ENCODE measurements around the gene IER2. TPM values are rescaled to one million over a fixed set of nuclear protein-coding genes. Genes with fewer than 3 reads are reported as not detected.

The IER2 gene
- total RNA-seq, 2 donors from 2014 or later: 83.4 to 116 TPM

DNA sequence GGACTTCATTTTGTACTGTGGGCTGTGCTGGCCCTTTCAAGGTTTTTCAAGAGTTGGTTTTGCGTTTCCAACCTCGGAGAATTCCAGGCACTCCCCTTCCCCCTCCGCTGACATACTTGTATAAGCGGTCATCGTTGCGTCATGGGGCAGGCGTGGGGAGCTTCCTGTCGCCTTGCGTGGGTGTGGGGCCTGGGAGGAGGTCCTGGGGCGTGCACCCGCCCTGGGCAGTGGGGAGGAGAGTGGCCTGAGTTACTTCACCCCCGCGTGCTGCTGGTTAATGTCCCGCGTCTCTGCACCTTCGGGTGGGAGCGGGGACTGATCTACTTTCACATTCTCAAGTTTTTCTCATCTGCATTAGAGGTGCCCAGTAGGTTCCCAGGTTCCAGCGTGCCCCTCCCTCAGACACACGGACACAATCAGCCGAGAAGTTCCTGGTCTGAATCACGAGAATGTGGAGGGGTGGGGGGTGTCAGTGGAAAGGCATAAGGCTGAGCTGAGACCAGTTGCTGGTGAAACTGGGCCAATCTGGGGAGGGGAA is 4.1 kb downstream of the IER2 start:
- Histone ChIP-seq H3K9me3 (no peaks in the 10 kb centered on the region), H3K36me3 (no peaks in the 10 kb centered on the region), H3K27me3 (no peaks in the 10 kb centered on the region), H3K9ac (ENCODE audit: low read depth in 2 of 2, low read length in 2 of 2) (peak overlapping the region; percentile 98 to 100), H3K27ac (peak overlapping the region; percentile 98), H3K4me3 (peak overlapping the region; percentile 79), H3K4me1 (peaks cover 9% of the 10 kb centered on the region)
- intact Hi-C loops (cut with DNase I): no loop called here
- DNase-seq: peak; percentile 93
- TF ChIP-seq, protein P1, sequence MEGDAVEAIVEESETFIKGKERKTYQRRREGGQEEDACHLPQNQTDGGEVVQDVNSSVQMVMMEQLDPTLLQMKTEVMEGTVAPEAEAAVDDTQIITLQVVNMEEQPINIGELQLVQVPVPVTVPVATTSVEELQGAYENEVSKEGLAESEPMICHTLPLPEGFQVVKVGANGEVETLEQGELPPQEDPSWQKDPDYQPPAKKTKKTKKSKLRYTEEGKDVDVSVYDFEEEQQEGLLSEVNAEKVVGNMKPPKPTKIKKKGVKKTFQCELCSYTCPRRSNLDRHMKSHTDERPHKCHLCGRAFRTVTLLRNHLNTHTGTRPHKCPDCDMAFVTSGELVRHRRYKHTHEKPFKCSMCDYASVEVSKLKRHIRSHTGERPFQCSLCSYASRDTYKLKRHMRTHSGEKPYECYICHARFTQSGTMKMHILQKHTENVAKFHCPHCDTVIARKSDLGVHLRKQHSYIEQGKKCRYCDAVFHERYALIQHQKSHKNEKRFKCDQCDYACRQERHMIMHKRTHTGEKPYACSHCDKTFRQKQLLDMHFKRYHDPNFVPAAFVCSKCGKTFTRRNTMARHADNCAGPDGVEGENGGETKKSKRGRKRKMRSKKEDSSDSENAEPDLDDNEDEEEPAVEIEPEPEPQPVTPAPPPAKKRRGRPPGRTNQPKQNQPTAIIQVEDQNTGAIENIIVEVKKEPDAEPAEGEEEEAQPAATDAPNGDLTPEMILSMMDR (IDR thresholded peaks at IDR 0.05): no peak

DNA sequence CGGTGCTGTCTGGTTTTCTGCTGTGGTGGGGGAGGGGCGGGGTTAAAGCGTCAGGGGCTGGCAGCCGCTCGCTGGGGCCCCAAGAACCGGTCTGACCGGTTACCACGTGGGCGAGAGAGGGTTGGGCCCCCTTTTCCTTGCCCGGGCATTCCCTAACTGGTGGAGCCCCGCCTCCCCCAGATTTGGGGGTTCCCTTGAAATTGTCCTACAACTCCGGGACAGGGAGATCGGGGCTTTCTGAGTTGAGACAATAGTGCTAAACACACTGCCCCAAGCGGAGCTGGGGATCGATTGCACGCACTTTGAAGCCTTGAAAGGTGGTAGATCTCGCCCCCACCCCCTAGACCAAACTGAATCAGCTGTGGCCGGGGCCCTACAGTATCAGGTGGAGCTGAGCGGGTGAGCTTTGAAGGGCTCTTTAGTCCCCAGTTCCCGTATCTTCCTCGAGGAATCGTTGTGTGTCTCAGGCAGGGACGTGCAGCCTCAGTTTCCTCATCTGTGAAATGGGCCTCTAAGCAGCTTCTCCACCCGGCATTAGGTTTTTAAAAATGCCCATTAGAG is 4.8 kb downstream of the IER2 start:
- DNase-seq: peak; percentile 97
- intact Hi-C loops (cut with DNase I): no loop called here

DNA sequence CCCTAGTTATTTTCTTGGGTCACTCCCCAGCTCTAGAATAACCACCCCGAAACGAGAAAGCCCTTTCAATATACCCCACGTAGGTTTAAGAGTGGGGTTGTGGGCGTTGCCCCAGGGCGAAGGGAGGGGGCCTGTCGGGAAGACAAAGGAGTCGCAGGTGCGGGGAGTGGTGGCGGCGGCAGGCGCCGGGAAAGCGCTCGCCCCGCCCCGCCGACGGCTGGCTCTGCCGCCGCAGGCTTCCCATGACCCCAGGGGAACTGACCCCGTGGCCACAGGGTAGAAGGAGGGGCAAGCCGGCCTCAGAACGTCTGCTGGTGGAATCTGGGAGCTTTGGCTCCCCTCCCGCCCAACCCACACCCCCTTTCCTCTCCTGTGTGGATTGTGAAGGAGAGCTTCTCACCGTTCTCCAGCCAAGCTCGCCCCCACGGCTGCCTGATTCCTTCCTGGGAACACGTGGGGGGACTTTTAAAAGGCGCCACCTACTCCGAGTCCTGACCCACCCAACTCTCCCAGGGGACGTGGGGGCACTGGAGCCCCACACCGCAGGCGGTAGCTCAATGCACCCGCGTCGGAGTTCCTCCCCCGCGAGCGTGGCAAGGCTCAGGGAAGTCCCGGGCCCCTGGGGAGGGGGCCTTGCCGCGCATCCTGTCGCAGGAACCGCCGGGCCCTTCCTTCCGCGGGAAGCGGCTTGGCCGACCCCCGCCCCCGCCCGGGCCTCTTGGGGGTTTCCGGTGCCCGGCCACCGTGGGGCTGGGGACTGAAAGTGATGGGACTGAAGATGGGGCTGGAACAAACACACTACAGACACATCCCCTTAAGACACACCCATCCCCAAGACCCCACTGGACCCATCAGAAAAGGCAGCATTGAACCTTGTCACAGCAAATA is 5.5 kb downstream of the IER2 start:
- no peaks in the 10 kb centered on the region for H3K27me3 ChIP-seq
- TF ChIP-seq, protein P1 (IDR thresholded peaks at IDR 0.05): no peak
- intact Hi-C loops (cut with DNase I): no loop called here
- H3K9ac ChIP-seq (ENCODE audit: low read depth in 2 of 2, low read length in 2 of 2): peak overlapping the region; percentile 78 to 100
- H3K4me3 ChIP-seq: peak overlapping the region; percentile 79
- DNase-seq: peak; percentile 86
- H3K36me3 ChIP-seq: no peaks in the 10 kb centered on the region
- H3K9me3 ChIP-seq: no peaks in the 10 kb centered on the region
- H3K27ac ChIP-seq: peak overlapping the region; percentile 98
- H3K4me1 ChIP-seq: peaks cover 9% of the 10 kb centered on the region

More for the DNA sequence above, 4.8 kb downstream of the IER2 start:
- Histone ChIP-seq H3K36me3 (no peaks in the 10 kb centered on the region), H3K27me3 (no peaks in the 10 kb centered on the region), H3K9ac (ENCODE audit: low read depth in 2 of 2, low read length in 2 of 2) (peak overlapping the region; percentile 73 to 100), H3K4me1 (peaks cover 9% of the 10 kb centered on the region), H3K4me3 (peak overlapping the region; percentile 79), H3K27ac (peak overlapping the region; percentile 98), H3K9me3 (no peaks in the 10 kb centered on the region)
- TF ChIP-seq, protein P1 (IDR thresholded peaks at IDR 0.05): no peak

DNA sequence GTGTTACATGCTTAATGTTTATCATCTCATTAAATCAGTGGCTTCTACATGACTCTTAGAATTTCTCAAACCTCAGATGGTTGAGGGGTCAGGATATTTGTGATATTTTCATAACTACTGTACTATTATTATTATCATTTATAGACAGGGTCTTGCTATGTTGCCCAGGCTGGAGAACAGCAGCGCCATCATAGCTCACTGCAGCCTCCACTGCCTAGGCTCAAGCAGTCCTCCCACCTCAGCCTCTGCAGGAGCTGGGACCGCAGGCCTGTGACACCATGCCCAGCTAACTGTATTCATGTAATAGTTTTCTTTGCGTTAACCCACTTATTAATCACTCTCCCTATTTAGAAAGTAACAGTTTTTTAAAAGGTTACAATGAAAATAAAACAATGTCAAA is 9.5 kb downstream of the IER2 start:
- no peak for DNase-seq
- Histone ChIP-seq H3K4me3 (no peak overlapping the region), H3K27ac (no peak overlapping the region), H3K9me3 (no peaks in the 10 kb centered on the region), H3K9ac (ENCODE audit: low read depth in 2 of 2, low read length in 2 of 2) (no peak overlapping the region), H3K27me3 (no peaks in the 10 kb centered on the region), H3K36me3 (no peaks in the 10 kb centered on the region), H3K4me1 (peaks cover 17% of the 10 kb centered on the region)
- intact Hi-C loops (cut with DNase I): no loop called here
- TF ChIP-seq, protein P1 (IDR thresholded peaks at IDR 0.05): no peak

DNA sequence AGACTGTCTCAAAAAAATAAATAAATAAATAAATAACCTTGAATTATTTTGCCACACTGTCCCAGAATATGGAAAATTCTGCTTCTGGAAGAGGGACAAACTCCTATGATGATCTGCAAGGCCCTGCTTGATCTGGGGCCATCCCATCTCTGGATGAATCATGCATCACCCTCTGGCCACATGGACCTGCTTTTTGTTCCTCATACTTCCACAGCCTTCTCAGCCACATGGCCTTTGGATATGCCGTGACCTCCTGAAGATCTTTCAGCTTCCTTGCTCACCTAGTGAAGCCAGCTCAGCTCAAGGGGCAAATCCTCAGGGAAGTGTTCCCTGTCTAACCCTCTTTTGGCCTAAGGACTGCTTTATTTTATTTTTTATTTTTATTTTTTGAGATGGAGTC is 10.3 kb downstream of the IER2 start:
- no peak overlapping the region for H3K9ac ChIP-seq (ENCODE audit: low read depth in 2 of 2, low read length in 2 of 2)
- TF ChIP-seq, protein P1 (IDR thresholded peaks at IDR 0.05): no peak
- intact Hi-C loops (cut with DNase I): no loop called here

More for the DNA sequence above, 10.3 kb downstream of the IER2 start:
- no peak overlapping the region for H3K4me3 ChIP-seq
- no peak for DNase-seq
- H3K4me1 ChIP-seq: peaks cover 25% of the 10 kb centered on the region
- H3K27ac ChIP-seq: no peak overlapping the region
- no peaks in the 10 kb centered on the region for H3K27me3 ChIP-seq
- no peaks in the 10 kb centered on the region for H3K9me3 ChIP-seq
- no peaks in the 10 kb centered on the region for H3K36me3 ChIP-seq
